Stimulated activated CD8-positive, alpha-beta memory T cell treated with anti-CD3 and anti-CD28 coated beads, Interleukin-15, amount 100 ng/mL, for 48 hours (primary cell): ENCODE measurements around the gene CCL18.
A peak's percentile ranks its signal among the peaks of the same experiment; 100 is the strongest.
"Not testable (repeated sequence)": the region's sequence is repeated elsewhere in the genome, so short reads cannot be mapped to it uniquely, and the experiment has no call there.

Experiments used
- DNase-seq, 2 donors: peaks; one replicate each; pipeline ENCODE4 v3.0.0-alpha.2; 2020; ENCODE audit warnings: low read depth in 2 of 2

The CCL18 gene

DNA sequence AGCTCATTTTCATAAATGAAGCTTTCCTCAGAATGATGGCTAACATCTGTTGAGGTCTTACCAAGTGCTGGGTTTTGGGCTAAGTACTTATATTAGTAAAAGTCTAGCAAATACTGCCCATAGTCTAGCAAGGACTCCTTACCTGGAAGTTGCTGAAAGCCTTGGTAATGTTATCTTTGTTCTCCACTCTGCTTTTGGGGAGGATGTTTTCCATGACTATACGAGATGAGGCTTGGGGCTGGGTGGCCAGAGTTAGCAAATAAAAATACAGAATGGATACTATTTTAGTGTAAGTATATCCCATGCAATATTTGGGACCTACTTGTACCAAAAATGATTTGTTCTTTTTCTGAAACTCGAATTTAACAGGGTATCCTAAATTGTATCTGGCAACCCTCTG is 7.7 kb downstream of the CCL18 start:
- no peak for DNase-seq

DNA sequence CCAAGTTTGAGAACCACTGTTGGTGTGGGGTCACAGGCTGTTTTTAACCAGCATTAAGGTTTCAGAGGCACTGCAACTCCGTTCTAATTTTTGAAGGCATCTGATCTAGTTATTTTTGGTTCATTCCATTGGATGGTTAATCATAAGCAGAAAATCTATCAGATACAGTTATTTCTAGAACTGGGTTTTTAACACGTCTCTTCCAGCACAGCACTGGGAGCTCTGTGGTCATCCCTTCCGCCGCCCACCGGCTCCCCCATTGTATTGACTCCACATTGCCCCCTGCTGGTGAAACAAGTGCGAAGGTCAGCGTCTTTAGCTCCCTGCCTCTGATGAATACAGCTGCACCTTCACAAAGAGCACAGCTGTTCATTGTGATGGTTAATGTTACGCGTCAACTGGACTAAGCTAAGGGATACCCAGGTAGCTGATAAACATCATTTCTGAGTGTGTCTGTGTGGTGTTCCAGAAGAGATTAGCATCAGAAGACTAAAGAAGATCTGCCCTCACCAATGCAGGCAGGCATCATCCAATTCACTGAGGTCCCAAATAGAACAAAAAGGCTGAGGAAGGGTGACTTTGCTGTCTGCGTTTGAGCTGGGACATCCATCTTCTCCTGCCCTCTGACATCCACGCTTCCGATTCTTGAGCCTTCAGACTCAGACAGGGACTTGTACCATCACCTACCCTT is 8.5 kb downstream of the CCL18 start:
- peak; percentile 65 to 77 for DNase-seq

DNA sequence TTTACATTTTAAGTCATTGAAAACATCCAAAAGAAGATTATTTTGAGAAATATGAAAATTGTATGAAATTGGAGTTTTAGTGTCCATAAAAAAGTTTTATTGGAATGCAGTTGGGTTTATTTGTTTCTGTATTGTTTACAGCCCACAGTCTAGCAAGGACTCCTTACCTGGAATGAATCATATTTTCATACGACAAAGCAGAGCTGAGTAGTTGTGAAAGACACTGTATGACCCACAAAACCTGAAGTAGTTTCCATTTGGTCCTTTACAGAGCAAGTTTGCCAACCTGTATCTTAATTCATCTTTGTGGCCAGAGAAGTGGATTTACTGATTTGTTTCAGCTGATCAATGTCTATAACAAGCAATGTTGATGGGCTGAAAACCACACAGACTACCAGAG is 10.3 kb downstream of the CCL18 start:
- no peak for DNase-seq

DNA sequence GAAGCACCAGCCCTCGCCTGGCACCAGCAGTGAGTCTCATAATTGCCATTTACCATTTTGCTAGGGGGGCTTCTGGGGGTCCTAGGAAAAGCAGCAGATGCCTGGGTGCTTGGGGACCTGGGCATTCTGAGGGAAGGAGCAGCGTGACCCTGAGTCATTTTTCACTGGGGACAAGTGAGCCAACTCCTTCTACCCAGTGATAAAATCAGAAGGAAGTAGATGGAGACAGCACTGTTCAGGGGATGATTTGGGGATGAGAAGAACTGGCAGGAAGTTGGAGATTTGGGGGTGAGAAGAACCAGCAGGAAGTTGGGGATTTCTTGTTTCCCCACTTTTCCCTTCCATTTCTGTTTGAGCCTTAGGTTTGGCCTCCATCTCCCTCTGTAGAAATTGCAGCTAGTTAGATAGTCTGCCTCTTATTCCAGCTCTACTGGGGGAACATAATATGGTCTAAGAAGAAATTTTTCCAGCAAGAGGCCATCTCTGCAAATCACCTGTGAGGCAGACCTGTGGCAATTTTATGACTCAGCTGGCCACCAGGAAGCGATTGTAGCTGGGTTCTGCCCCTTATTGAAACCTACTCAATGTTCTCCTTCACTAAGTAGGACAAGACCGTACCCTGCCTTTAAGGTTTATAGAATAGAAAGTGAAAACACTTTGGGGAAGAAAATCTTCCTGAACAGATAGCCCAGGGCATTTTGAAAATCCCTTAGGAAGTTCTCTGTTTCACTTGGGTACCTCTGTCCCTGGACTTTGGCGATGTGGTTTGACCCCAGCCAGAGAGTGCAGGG is 17.8 kb downstream of the CCL18 start:
- DNase-seq: not testable (repeated sequence)

DNA sequence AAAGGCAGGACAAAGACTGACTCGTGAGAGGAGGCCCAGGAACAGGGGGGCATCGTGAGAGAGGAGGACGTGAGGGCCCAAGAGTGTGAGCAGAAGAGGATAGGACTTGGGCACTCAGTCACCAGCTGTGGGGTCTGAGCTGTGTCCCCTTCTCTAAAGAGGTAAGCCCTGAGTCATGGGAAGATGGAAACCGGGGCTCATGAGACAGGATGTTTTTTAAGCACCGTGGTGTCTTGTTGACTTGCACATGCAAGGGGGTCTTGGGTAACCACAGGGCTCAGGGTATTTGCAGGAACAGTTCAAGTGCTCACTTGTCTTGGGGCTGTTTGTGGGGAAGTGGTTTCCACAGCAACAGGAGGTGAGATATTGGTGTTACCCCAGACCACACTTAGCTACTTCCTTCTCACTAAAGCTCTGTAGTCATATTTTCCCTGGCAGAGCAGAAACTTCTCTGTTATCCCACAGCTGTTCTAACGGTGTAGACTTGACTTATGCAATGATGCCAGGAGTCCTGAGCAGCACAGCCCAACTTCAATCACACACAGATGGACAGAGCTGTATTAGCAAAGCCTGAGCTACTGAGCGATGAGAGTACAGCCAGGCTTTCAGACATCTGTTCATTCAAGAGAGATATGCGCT is 18.5 kb downstream of the CCL18 start:
- peak; percentile 55 to 58 for DNase-seq

DNA sequence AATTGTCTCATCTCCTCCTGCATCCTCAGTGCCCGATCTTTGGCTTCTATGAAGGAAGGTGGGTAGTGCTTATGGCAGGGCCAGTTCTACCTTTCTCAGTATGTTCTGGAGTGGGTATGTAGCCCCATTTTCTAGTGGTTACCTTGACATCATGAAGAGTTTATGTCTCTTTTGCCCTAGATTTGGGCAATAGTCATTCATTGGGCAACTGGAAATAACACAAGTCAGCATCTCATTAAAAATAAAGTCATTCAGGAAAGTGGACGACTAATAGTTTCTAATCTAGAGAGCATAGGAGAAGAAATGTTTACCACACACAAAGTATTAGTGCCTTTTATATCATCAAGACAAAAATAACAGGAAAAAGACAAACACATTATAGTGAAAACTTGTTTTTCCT is 19.6 kb downstream of the CCL18 start:
- not testable (repeated sequence) for DNase-seq

DNA sequence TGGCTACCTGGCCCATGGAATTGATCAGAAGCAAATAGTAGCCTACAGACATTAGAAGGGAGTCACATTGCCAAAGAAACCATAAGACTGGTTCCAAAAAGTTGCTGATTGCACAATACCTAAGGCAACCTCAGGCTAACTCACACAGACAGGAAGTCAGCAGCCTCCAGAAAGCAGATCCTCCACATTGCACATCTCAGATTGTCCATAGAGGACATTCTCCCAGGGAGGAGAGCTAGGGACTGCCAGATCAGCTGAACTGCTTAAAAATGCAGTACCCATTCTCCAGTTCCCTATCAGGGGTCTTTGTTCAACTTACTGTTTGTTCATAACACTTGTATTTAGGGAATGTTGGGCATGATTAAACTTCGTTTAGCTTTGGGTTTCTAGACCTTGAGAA is 21.7 kb downstream of the CCL18 start:
- DNase-seq: no peak

DNA sequence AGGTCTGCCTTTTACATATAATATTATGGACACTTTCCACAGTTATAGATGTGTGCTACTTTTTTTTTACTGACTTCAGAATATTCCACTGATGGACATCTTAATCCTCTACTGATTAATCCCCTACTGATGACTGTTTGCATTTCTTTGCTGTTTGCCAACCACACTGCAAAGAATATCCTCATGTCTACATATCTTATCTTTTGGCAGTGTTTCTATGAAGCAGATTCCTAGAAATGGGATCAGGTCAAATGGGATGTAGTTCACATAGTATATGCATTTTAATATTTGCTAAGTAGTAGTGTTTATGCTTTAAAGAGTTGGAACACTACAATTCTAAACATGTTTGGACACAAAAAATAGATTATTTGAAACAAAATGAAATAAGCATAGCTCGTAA is 22.7 kb downstream of the CCL18 start:
- DNase-seq: no peak

DNA sequence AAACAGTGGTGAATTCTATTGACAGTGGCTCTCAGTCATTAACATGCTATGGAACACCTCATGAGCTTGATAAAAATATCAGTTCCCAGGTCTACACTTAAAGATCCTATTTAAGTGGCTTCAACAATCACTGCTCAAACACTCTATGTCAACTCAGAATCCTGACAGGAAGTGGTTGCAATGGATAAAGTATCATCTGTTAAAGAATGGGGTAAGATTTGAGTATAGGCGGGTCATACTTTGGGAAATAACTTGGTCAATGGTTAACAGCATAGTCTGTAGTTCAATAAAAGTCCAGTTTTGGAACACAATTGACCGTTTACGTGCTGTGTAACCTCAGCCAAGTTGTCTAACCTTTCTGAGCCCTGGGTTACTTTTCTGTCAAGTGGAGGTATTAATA is 23.4 kb downstream of the CCL18 start:
- not testable (repeated sequence) for DNase-seq

DNA sequence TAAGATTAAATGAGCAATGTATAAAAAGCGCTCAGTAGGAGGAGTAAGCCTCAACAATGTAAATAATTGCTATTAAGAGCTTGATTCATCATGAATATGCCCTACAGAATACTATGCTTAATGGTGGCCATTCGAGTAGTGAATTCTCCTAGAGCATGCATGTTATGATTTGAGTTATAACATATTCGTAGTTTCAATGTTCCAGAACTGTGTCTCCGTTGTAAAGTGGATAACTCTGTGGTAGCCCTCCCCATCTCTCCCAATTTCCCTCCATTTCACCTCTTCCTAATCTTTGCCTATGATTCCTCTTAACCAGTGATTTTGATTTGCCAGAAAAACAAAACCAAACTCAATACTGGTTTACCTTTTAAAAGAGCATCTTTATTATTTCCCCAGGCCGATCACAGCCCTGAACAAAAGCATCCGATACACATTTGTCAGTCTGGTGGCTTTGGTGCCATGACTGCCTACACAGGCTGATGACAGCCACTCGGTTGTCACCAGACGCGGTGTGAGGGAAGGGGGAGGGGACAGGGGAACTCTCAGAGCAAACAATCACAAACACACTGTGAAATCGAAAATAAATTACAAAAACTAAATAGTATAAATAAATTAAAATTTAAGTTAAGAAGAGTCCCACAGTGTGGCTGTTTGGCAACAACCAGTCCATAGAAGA is 24.0 kb downstream of the CCL18 start:
- DNase-seq: not testable (repeated sequence)

DNA sequence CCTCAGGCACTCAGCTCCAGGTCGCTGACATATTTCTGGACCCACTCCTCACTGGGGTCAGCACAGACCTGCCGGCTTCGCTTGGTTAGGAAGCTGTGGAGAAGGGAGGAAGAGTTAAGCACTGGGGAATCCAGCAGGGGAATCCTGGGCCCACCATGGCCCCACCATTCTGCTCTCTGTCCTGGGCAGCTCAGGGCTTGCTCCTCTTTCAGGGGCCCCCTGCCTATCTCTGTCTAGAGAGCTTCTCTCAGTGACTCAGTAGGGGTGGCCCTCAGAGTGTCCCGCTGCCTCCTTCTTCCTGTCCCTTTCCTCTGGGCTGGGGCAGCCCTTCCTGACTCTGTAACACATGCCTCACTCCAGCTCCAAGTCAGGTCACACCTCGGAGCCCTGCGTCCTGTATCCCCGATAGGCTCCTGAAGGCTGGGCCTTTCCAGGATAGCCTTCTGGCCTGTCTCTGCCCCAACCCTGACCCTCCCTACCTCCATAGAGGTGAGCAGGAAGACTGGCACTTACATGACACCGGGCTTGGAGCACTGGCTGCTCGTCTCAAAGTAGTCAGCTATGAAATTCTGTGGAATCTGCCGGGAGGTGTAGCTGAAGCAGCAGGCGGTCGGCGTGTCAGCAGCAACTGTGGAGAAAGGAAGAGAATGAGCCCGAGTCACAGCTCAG is 24.7 kb downstream of the CCL18 start:
- DNase-seq: no peak

DNA sequence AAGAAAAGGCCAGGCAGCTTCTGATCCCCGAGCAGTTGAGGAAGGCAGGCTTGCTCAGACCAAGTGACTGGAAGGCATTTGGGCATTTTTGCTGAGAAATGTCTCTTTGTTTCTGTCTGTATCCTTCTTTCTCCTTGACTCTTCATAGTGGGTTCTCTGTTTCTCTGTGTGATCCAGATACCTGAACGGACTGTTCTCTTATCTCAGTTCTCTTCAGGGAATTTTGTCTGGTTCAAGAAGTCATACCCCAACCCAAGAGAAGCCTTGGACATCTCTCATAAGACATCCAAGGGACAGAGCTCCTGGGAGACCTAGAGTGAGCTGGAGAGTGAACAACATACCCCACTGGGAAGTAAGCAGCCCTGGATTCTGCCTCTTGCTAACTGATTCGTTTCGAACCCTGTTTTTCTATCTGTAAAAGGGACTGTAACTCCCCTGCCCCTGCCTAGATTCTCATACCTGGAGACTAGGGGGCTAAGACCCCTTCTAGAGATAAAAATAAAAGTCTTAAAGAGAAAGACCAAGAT is 25.3 kb downstream of the CCL18 start:
- no peak for DNase-seq

DNA sequence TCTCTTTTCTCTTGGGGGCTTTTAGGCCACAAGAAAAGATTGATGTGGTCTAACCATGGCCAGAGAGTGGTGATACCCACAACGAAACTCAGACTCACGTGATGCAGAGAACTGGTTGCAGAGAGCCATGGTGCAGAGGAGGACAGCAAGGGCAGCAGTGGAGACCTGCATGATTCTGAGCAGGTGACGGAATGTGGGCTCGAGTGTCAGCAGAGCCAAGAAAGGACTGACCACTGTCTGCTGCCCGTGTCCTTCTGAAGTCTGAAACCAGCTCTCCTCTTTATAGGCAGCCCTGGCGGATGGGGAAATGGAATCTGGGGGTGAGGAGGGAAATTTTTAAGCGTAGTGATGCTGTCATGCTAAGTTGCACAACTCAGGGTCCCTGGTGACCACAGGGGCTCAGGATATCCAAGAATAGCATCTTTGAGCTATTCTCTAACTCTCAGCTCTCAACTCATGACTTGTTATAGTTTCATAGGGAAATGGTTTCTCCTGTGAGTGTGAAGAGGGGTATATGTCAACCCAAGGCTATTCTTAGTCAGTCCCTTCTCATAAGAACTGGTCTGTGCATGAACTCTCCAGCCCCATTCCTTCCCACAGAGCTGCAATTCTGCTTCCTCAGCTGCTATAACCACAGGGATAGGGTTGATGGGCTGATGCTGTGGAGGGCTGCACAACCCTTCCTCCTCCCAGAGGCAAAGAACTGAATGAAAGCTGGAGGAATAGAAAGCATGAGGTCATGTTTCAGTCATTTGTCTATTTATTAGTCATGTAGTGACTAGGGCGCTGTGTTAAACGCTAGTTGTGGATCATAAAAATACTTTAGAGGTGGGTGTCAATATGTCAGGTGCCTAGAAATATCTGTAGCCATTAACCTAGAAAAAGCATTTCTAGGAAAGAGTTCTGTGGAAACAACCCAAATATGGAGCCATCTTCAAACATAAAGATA is 26.1 kb downstream of the CCL18 start, which contains the start of gene CCL3:
Gene CCL3 (minus strand): TSS at position 256 of the 949 bp plus-strand sequence. CDS start 85 bp downstream, at position 171.
- DNase-seq: peak; percentile 53 to 60

DNA sequence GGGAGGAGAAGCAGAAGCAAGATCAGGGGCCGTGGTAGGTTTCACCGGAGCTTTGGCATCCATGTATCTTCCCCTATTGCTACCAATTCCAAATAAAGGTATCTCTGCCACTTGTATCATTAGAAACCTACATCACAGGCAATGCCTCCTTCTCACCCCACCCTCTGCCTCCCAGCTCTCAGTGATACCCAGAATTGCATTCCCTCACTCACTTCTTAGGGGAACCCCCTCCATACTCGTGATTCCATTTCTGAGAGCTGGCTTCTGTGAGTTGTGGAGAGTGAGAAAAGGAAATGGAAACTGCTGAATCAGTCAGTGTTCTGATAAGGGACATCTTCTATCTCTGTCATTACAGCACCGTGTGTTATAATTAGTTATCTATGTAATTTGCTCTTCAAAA is 28.2 kb downstream of the CCL18 start:
- DNase-seq: peak in 1 of 2 donors; percentile 50

DNA sequence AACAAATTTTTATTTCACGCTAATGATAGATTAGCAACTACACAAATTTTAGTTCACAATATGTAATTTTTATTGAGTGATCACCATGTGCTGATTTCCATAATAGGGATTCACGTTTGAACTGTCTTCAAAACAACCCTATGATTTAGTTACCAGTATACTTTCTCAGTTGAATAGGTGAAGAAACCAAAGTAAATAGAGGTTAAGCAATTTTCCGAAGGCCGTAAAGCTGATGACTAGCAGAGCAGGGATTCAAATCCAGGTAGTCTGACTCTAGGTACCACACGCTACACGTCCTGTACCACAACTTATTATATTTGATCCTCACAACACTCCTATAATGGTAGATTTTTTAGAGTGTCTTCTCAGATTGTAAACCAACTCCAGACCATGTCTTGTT is 28.6 kb downstream of the CCL18 start:
- not testable (repeated sequence) for DNase-seq

DNA sequence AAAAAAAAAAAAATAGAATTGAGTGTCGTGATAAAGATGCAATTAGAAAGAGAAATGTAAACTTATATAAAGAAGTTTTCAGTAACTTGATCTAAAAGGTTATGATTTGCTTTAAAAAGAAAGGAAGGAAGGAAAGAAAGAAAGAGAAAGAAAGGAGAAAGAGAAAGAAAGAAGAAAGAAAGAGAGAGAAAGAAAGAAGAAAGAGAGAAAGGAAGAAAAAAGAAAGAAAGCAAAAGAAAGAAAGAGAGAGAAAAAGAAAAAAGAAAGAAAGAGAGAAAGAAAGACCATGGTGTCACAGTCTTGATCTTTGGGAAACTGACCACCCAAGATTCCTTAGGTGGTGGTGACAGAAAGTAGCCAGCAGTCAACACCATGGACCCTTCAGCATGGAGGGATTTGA is 30.2 kb downstream of the CCL18 start:
- DNase-seq: no peak

DNA sequence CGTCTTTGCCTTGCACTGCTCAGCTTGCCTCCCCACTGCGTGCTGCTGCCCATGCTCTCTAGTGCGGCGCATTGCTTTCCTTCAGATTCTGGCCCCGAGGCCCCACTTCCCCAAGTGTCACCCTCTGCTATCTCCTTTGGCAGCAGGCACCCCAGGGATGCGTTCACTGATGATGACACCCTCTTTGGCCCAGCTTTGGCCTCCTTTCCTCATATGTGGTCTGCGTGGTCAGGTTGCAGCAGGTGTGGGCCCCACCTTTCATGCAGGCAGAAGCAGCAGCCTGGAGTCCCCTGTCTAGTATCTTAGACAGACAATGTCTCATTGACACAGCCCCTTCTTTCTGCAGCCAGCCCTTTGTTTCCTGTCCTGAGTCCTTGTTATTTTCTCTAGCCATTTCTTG is 30.7 kb downstream of the CCL18 start:
- no peak for DNase-seq

DNA sequence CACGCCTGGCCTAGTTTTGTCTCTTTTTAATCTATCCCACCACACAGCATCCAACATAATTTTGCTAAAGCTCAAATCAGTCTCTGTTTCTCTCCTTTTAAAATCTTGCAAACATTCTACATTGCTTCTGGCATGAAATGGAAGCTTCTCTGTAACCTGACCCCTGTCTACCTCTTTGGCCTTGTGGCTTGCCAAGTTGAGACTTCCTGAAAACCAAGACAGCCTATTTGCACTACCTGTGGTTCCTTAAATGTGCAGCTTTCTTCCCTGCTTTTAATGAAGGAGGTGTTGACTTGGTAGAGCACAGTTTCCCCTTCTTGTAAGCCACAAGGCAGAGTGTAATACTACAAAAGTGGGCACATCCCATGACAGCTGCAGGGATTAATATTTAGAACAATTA is 31.9 kb downstream of the CCL18 start:
- no peak for DNase-seq

DNA sequence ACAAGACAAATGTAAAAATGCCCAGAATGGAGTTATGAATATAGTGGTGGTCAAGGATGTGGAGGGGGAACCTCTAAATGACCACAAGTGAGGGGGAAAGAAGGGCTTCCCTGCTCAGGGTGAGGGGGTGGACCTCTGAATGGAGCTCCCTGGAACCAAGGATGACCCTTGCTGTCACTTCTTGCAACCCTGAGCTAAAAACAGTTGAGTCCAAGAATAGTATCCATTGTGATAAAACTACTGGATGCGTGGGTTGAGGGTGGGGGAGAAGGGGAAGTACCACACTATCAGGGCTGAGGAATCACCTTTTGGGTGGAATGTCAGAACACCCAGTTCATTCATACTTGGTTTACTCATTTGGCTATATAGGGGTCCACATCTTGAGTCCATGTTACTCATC is 34.9 kb downstream of the CCL18 start:
- DNase-seq: not testable (repeated sequence)

DNA sequence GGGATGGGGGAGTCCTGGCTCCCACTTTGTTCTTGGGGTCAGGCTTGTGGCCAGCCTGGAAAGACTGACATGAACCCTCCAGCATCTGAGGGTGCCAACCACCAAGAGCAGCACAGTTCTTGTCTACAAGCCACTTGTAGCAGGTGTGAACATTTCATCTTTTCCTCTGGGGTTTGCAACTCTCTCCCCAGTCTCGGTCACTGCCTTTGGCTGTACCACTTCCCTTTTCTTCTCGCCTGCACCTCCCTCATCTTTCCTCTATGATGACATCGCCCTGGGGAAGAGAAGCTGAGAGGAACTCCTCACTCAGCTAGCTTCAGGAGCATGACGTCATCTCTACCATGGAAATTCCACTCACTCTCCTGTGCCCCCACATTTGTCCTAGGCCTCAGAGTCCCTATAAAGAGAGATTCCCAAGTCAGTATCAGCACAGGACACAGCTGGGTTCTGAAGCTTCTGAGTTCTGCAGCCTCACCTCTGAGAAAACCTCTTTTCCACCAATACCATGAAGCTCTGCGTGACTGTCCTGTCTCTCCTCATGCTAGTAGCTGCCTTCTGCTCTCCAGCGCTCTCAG is 39.4 kb downstream of the CCL18 start, which contains the start of gene CCL4:
Gene CCL4 (plus strand): TSS at position 427 of the 575 bp plus-strand sequence. CDS start 79 bp downstream, at position 506.
- DNase-seq: not testable (repeated sequence)
